Right lobe of liver (tissue), 4 donors: ENCODE results near the gene KRTAP3-2.

Experiments used
- POLR2A ChIP-seq: fragments of 450-650 bp; IDR thresholded peaks from one replicate; pipeline ENCODE4 v1.6.1; 2017; ENCODE audit warnings: antibody characterized with exemption, mild to moderate bottlenecking
- TF ChIP-seq, protein P1 (sequence below), 4 donors: fragments of 200-600 bp in 3 of 4; fragments of 450-650 bp in 1 of 4; IDR thresholded peaks; one replicate each; pipeline versions ENCODE4 v1.5.1 to v1.8.0; 2016 to 2022; ENCODE audit warnings: antibody characterized with exemption in 4 of 4, mild to moderate bottlenecking in 2 of 4
- donor health status: DM: no; HTN: no; CAD: no.
- donor health status: DM: no; HTN: no; CAD: no.
- donor health status: DM: no; HTN: yes; CAD: no.

DNA sequence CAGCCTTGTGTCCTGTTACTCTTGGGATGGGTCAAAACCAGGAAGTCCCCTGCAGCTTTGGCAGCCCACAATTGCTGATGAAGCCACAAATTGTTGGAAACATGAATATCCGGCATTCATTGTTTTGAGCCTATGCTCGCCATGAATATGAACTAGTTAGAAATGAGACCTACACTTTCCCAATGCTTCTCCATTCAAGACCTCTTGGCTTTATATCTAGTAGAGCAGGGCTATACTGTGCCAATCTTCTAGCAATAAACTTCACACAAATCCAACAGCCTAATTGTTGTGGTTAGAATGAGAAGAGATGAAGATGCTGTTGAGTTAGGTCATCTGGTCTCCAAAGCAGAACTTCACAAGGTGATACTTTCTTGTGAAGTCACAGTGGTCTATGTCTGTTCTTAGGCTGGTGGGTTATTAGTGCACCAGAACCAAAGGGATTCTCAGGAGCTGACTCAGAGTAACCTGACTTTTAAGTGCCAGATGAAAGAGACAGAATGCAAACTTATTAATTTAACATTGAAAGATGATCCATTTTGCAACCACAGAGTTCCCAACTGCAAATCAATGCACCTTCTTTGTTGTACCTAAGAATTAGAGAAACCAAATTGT is 48.6 kb downstream of the KRTAP3-2 start:
- TF ChIP-seq, protein P1, sequence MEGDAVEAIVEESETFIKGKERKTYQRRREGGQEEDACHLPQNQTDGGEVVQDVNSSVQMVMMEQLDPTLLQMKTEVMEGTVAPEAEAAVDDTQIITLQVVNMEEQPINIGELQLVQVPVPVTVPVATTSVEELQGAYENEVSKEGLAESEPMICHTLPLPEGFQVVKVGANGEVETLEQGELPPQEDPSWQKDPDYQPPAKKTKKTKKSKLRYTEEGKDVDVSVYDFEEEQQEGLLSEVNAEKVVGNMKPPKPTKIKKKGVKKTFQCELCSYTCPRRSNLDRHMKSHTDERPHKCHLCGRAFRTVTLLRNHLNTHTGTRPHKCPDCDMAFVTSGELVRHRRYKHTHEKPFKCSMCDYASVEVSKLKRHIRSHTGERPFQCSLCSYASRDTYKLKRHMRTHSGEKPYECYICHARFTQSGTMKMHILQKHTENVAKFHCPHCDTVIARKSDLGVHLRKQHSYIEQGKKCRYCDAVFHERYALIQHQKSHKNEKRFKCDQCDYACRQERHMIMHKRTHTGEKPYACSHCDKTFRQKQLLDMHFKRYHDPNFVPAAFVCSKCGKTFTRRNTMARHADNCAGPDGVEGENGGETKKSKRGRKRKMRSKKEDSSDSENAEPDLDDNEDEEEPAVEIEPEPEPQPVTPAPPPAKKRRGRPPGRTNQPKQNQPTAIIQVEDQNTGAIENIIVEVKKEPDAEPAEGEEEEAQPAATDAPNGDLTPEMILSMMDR (IDR thresholded peaks at IDR 0.05), result no peak
- no peak for TF ChIP-seq POLR2A
